ENCODE results near the gene SEPTIN2. TPM values are rescaled to one million over a fixed set of nuclear protein-coding genes. Genes with fewer than 3 reads are reported as not detected.
"Not testable (repeated sequence)": the region's sequence is repeated elsewhere in the genome, so short reads cannot be mapped to it uniquely, and the experiment has no call there.

Gene SEPTIN2
- total RNA-seq, 1 donor from 2014 or later = 302 TPM

- Mint-ChIP-seq H3K27ac (ENCODE audit: unreplicated experiment) (no peak overlapping the region), H3K27me3 (ENCODE audit: unreplicated experiment) (no peaks in the 10 kb centered on the region), H3K36me3 (ENCODE audit: unreplicated experiment) (no peaks in the 10 kb centered on the region), H3K4me1 (ENCODE audit: low read depth, unreplicated experiment) (peaks cover 24% of the 10 kb centered on the region), H3K9me3 (ENCODE audit: unreplicated experiment) (peaks cover 2% of the 10 kb centered on the region), H3K4me3 (ENCODE audit: unreplicated experiment) (no peak overlapping the region)
- no peak for TF ChIP-seq CTCF (IDR thresholded peaks at IDR 0.05; ENCODE audit: partially characterized antibody, unreplicated experiment)
- no peak for DNase-seq
Measured at GRCh38 chr2:241393524-241394196, 77.9 kb downstream of the SEPTIN2 start.

- not testable (repeated sequence) for DNase-seq; H3K27ac Mint-ChIP-seq (ENCODE audit: unreplicated experiment); H3K36me3 Mint-ChIP-seq (ENCODE audit: unreplicated experiment); H3K27me3 Mint-ChIP-seq (ENCODE audit: unreplicated experiment); H3K9me3 Mint-ChIP-seq (ENCODE audit: unreplicated experiment); H3K4me3 Mint-ChIP-seq (ENCODE audit: unreplicated experiment); H3K4me1 Mint-ChIP-seq (ENCODE audit: low read depth, unreplicated experiment)
Measured at GRCh38 chr2:241396809-241397208, 81.1 kb downstream of the SEPTIN2 start.

GRCh38 chr2:241399941-241400922 lies 84.5 kb downstream of the SEPTIN2 start:
- DNase-seq = no peak
- Mint-ChIP-seq H3K9me3 (ENCODE audit: unreplicated experiment) (no peaks in the 10 kb centered on the region), H3K4me1 (ENCODE audit: low read depth, unreplicated experiment) (peaks cover 6% of the 10 kb centered on the region), H3K27me3 (ENCODE audit: unreplicated experiment) (peaks cover 5% of the 10 kb centered on the region), H3K36me3 (ENCODE audit: unreplicated experiment) (no peaks in the 10 kb centered on the region), H3K4me3 (ENCODE audit: unreplicated experiment) (peak overlapping the region; percentile 23), H3K27ac (ENCODE audit: unreplicated experiment) (peak overlapping the region; percentile 19)
- no peak for TF ChIP-seq CTCF (IDR thresholded peaks at IDR 0.05; ENCODE audit: partially characterized antibody, unreplicated experiment)

Other genes with a start within 250 kb of the SEPTIN2 start
- 63.5 TPM for gene MTERF4, start 213.6 kb upstream of the SEPTIN2 start, total RNA-seq (ENCODE audit: unreplicated experiment)
- gene PASK, start 166.5 kb upstream of the SEPTIN2 start, total RNA-seq (ENCODE audit: unreplicated experiment) = 24.4 TPM
- 53.9 TPM for gene PPP1R7, start 165.5 kb upstream of the SEPTIN2 start, total RNA-seq (ENCODE audit: unreplicated experiment)
- 2.6 TPM for gene ANO7, start 127.2 kb upstream of the SEPTIN2 start, total RNA-seq (ENCODE audit: unreplicated experiment)
- 216 TPM for gene HDLBP, start 253 bp upstream of the SEPTIN2 start, total RNA-seq (ENCODE audit: unreplicated experiment)
- 67.7 TPM for gene FARP2, start 40.4 kb downstream of the SEPTIN2 start, total RNA-seq (ENCODE audit: unreplicated experiment)
- 347 TPM for gene STK25, start 192.7 kb downstream of the SEPTIN2 start, total RNA-seq (ENCODE audit: unreplicated experiment)
- 13.8 TPM for gene BOK, start 242.8 kb downstream of the SEPTIN2 start, total RNA-seq (ENCODE audit: unreplicated experiment)